ENCODE data around the gene TMEM271.

DNA sequence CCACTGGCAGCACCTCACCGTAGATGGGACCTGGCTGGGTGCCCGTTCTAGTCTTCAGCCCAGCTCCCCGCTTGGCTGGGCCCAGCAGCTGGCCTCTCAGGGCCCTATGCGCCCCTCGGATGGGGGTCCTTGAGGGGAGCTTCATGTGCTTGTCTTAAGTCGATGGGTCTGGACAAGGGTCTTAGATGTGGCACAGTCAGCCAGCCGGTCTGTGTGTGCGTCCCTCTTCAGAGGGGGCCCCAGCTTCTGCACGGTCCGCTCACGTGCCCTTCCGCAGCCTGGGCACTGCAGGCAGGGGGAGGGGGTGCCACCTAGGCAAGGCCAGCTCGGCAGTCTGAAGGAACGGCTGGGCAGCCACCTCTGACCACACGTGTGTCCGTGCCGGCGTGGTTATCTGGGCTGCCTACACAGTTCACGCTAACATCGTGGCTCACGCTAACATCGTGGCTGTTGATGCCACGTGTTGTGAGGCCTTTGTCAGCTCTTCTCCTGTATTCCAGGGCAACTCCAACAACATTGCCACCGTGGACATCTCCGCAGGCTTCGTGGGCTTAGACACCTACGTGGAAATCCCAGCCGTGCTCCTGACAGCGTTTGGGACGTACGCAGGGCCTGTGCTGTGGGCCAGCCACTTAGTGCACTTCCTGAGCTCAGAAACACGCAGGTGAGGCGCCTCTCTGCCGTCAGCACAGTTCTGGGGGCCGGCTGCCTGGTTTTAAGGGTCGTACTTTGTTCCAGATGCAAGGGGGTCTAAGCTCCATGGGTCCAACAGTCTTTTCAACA is 42.6 kb downstream of the TMEM271 start:
- no peak for TF ChIP-seq CTCF (IDR thresholded peaks at IDR 0.05)
- TF ChIP-seq POLR2A (IDR thresholded peaks at IDR 0.05): no peak

Data from uterus (tissue), 2 donors.